Progenitor cell of endocrine pancreas (in vitro differentiated cells): ENCODE measurements around the gene BDKRB2. TPM values are rescaled to one million over a fixed set of nuclear protein-coding genes. Genes with fewer than 3 reads are reported as not detected.

ENCODE experiments used
- DNase-seq: peaks from one replicate; pipeline ENCODE4 v3.0.0; 2021; ENCODE audit warnings: low spot score; ENCODE audit not compliant: unreplicated experiment
- H3K27ac Mint-ChIP-seq: 2 replicates; pipeline ENCODE4 v1.8.0; 2021; ENCODE audit warnings: mild to moderate bottlenecking, moderate library complexity, mixed read lengths
- H3K27me3 Mint-ChIP-seq: 2 replicates; pipeline ENCODE4 v1.8.0; 2021; ENCODE audit warnings: mixed read lengths
- H3K36me3 Mint-ChIP-seq: 2 replicates; pipeline ENCODE4 v1.8.0; 2022; ENCODE audit warnings: mixed read lengths; ENCODE audit not compliant: insufficient read depth
- H3K4me1 Mint-ChIP-seq: 2 replicates; pipeline ENCODE4 v1.8.0; 2021; ENCODE audit warnings: low read depth, mixed read lengths
- H3K4me3 Mint-ChIP-seq: 2 replicates; pipeline ENCODE4 v1.8.0; 2021; ENCODE audit warnings: low read depth, mild to moderate bottlenecking, moderate library complexity, mixed read lengths
- H3K9me3 Mint-ChIP-seq: 2 replicates; pipeline ENCODE4 v1.8.0; 2021; ENCODE audit warnings: low read depth, mixed read lengths
- total RNA-seq: library from RNA; stranded (reverse); gene quantifications from 2 replicates; pipeline ENCODE4 v1.2.1, GENCODE V29; 2021
- TF ChIP-seq, protein P1 (sequence below): fragments of 200-600 bp; sonication (generic); IDR thresholded peaks from one replicate; pipeline ENCODE4 v1.5.0; 2021; ENCODE audit warnings: antibody characterized with exemption, mild to moderate bottlenecking; ENCODE audit not compliant: unreplicated experiment

The BDKRB2 gene
- total RNA-seq, 1 donor from 2014 or later: 0.36 TPM

DNA sequence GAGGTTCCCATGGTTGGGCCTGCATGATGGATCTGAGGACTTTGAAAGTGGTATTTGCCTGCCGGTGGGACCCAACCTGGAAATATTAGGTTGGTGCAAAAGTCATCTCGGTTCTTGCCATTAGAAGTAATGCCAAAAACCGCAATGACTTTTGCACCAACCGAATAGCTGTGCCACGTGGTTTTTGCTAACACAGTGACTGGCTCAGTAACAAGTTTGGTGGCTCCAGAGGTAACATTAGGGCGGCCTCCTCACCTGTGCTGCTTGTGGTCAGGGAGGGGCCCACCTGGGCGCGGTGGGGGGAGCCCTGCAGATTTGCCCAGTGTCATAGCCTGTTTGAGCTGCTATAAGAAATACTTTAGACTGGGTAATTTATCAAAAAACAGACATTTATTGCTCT, 1.8 kb downstream of the BDKRB2 start:
- H3K9me3 Mint-ChIP-seq: no peaks in the 10 kb centered on the region
- H3K4me3 Mint-ChIP-seq: no peak overlapping the region
- no peak overlapping the region for H3K27ac Mint-ChIP-seq
- H3K27me3 Mint-ChIP-seq: peaks cover 36% of the 10 kb centered on the region
- no peaks in the 10 kb centered on the region for H3K36me3 Mint-ChIP-seq
- DNase-seq: no peak
- TF ChIP-seq, protein P1, sequence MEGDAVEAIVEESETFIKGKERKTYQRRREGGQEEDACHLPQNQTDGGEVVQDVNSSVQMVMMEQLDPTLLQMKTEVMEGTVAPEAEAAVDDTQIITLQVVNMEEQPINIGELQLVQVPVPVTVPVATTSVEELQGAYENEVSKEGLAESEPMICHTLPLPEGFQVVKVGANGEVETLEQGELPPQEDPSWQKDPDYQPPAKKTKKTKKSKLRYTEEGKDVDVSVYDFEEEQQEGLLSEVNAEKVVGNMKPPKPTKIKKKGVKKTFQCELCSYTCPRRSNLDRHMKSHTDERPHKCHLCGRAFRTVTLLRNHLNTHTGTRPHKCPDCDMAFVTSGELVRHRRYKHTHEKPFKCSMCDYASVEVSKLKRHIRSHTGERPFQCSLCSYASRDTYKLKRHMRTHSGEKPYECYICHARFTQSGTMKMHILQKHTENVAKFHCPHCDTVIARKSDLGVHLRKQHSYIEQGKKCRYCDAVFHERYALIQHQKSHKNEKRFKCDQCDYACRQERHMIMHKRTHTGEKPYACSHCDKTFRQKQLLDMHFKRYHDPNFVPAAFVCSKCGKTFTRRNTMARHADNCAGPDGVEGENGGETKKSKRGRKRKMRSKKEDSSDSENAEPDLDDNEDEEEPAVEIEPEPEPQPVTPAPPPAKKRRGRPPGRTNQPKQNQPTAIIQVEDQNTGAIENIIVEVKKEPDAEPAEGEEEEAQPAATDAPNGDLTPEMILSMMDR: no peak
- H3K4me1 Mint-ChIP-seq: peaks cover 8% of the 10 kb centered on the region

DNA sequence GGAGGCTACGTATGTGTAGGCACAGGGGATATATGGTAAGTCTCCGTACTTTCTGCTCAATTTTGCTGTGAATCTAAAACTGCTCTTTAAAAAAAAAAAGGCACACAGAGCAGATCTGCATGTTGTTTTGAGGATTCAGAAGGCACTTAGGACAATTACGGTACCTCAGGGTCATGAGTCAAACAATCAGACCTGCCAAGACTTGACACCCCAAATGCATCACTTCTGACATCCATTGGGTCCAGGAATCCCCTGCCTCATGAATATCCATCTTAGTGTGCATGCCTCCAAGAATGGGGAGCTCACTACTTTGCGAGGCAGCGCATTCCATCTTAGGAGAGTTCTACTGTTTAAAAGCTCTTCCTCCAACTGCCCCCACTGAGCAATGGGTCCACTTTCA, 3.0 kb downstream of the BDKRB2 start:
- H3K9me3 Mint-ChIP-seq: peaks cover 7% of the 10 kb centered on the region
- peaks cover 8% of the 10 kb centered on the region for H3K4me1 Mint-ChIP-seq
- H3K36me3 Mint-ChIP-seq: no peaks in the 10 kb centered on the region
- H3K4me3 Mint-ChIP-seq: no peak overlapping the region
- H3K27me3 Mint-ChIP-seq: peaks cover 29% of the 10 kb centered on the region
- TF ChIP-seq, protein P1: no peak
- no peak overlapping the region for H3K27ac Mint-ChIP-seq
- no peak for DNase-seq

DNA sequence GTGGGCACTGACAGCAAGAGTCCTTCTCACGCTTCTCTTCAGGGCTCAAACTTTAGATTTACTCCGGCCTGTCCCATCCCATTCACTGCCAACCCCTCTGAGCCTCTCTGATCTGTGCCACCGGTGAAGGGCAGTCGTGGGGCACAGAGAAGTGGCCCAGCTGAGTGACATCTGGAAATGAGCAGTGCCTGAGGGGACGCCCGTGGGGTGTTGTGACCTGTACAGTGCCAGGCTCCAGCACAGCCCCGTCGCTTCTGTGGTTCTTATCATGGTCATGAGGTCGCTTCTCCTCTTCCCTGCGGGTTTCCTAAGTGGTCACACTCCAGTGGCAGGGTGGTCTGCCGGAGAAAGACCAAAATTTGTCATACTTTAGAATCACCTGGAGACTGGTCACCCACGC, 4.1 kb downstream of the BDKRB2 start:
- H3K9me3 Mint-ChIP-seq: peaks cover 7% of the 10 kb centered on the region
- peaks cover 19% of the 10 kb centered on the region for H3K27me3 Mint-ChIP-seq
- H3K36me3 Mint-ChIP-seq: no peaks in the 10 kb centered on the region
- no peak overlapping the region for H3K4me3 Mint-ChIP-seq
- no peak overlapping the region for H3K27ac Mint-ChIP-seq
- peaks cover 8% of the 10 kb centered on the region for H3K4me1 Mint-ChIP-seq
- TF ChIP-seq, protein P1: no peak
- DNase-seq: no peak

DNA sequence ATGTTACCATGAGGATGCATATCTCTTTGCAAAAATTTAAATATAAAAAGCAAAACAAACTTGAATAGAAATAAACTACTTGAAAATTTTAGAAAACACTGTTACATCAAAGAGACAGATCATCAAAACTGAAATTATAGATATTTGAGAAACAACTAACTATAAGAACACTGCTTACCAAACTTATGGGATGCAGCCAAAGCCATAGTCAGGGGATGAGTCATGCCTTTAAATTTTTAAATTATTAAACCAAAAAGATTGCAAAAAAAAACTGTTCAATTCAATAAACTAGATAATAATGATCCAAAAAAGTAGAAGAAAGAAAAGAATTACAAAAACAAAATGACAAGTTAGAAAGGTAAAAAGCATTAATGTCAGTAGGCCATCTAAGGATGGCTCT, 7.5 kb downstream of the BDKRB2 start:
- TF ChIP-seq, protein P1: no peak
- Mint-ChIP-seq H3K27ac (no peak overlapping the region), H3K9me3 (peaks cover 7% of the 10 kb centered on the region), H3K4me1 (no peaks in the 10 kb centered on the region), H3K27me3 (peaks cover 12% of the 10 kb centered on the region), H3K36me3 (no peaks in the 10 kb centered on the region), H3K4me3 (no peak overlapping the region)
- DNase-seq: no peak

DNA sequence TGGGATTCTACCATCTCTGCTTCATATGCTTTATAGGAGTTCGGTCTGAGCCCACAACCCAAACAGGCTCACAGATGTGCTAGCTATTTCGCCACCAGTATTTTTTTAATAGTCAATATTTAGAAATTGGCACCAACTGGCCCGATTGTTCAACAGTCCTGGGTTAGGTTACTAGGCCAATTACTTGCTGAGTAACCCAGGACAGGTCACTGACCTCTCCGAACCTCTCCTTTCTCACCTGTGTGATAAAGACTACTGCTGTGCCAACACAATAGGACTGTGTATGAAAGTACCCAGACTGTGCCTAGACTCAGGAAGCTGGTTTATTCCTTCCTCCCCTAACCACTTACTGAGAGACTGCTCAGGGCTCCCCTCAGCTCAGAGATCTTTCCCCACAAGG, 8.3 kb downstream of the BDKRB2 start:
- TF ChIP-seq, protein P1: no peak
- H3K27me3 Mint-ChIP-seq: peaks cover 8% of the 10 kb centered on the region
- H3K4me1 Mint-ChIP-seq: no peaks in the 10 kb centered on the region
- H3K36me3 Mint-ChIP-seq: no peaks in the 10 kb centered on the region
- DNase-seq: no peak
- H3K27ac Mint-ChIP-seq: no peak overlapping the region
- peaks cover 7% of the 10 kb centered on the region for H3K9me3 Mint-ChIP-seq
- no peak overlapping the region for H3K4me3 Mint-ChIP-seq
